Measurements from ENCODE around the gene ZNF277. TPM values are rescaled to one million over a fixed set of nuclear protein-coding genes. Genes with fewer than 3 reads are reported as not detected.

The ZNF277 gene
- total and polyA plus RNA-seq, 10 of the 15 experiments (the other 5 are each of a cell fraction or from before 2014, with no cell fraction given), result 10.6 to 33.9 (median 22.0) TPM

- Histone ChIP-seq H3K4me1 (ENCODE audit: control insufficient read depth, insufficient read depth, low read length) (no peaks in the 10 kb centered on the region), H3K27ac (ENCODE audit: control insufficient read depth, insufficient read depth) (no peak overlapping the region), H3K9me3 (replicated peaks; ENCODE audit: control insufficient read depth, insufficient read depth, low read length) (no peaks in the 10 kb centered on the region), H4K20me1 (ENCODE audit: control insufficient read depth, insufficient read depth) (no peaks in the 10 kb centered on the region), H3K27me3 (replicated peaks in 1 of 2; ENCODE audit: control insufficient read depth in 2 of 2, insufficient read depth in 2 of 2, low read length in 1 of 2) (no peaks in the 10 kb centered on the region), H3K36me3 (ENCODE audit: control insufficient read depth in 2 of 2, insufficient read depth in 2 of 2, low read length in 1 of 2) (no peaks in the 10 kb centered on the region), H3K4me3 (no peak overlapping the region), H2AFZ (ENCODE audit: control insufficient read depth, low read depth, low read length) (no peak overlapping the region), H3K9ac (ENCODE audit: control insufficient read depth, insufficient read depth, low read length) (no peak overlapping the region), H3K4me2 (ENCODE audit: control insufficient read depth, insufficient read depth) (no peak overlapping the region), H3K79me2 (ENCODE audit: control insufficient read depth, insufficient read depth, low read length) (no peaks in the 10 kb centered on the region)
- no peak for FAIRE-seq
- no peak for TF ChIP-seq IRF4 (IDR thresholded peaks at IDR 0.05; ENCODE audit: low read depth, low read length)
- no peak for TF ChIP-seq NBN (IDR thresholded peaks at IDR 0.05)
- TF ChIP-seq MTA2 (IDR thresholded peaks at IDR 0.05; ENCODE audit: low read depth), result no peak
- SMC1A ChIA-PET (ENCODE audit: uncharacterized antibody, unreplicated experiment), result interaction anchor here (1.3 kb wide), 1 partner anchor 9 kb away, joined by 3 read pairs; no protein-coding TSS in a partner anchor
- no peak for DNase-seq (ENCODE audit: low read depth, low spot score)
- WGBS (ENCODE audit: insufficient coverage, insufficient replicate concordance, low lambda C conversion rate, missing lambda C conversion rate), result 92% methylated on average over 4 of the region's 4 CpGs
- RAD21 ChIA-PET (ENCODE audit: unreplicated experiment), result no interaction called here
- in situ Hi-C loops (cut with MboI), result no loop called here
- CTCF ChIA-PET, result no interaction called here
- ATAC-seq, result no peak
- intact Hi-C loops (cut with micrococcal nuclease; ENCODE audit: unreplicated experiment), result no loop called here
- no TSS peak for BruUV-seq (replicated peaks)
- POLR2A ChIA-PET, result no interaction called here
Measured at GRCh38 chr7:112346381-112347060, 140.0 kb downstream of the ZNF277 start.

DNA sequence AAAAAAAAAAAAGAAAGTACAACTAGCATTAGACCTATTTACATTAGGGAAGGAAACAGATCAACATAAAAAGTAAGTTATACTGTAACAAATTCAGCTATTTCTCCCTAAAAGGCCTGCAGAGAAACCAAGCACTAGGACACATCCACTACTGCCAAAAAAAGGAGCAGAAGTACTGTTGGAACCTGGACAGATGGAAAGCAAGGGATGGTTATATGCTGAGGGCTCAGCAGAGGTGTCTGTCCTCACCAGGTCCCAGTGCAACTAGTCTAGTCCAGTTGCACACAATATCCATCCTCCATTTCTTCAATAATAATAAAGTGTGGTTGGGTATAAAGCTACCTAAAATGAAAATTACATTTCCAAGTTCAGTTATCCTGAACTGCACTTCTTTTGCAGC, 140.6 kb downstream of the ZNF277 start:
- no peak overlapping the region for H3K4me2 ChIP-seq (ENCODE audit: control insufficient read depth, insufficient read depth)
- intact Hi-C loops (cut with micrococcal nuclease; ENCODE audit: unreplicated experiment) (no loop called here), in situ Hi-C loops (cut with MboI) (no loop called here)
- no peak overlapping the region for H2AFZ ChIP-seq (ENCODE audit: control insufficient read depth, low read depth, low read length)
- no peak overlapping the region for H3K27ac ChIP-seq (ENCODE audit: control insufficient read depth, insufficient read depth)
- H3K79me2 ChIP-seq (ENCODE audit: control insufficient read depth, insufficient read depth, low read length), result no peaks in the 10 kb centered on the region
- no peaks in the 10 kb centered on the region for H3K36me3 ChIP-seq (ENCODE audit: control insufficient read depth in 2 of 2, insufficient read depth in 2 of 2, low read length in 1 of 2)
- no peak for DNase-seq (ENCODE audit: low read depth, low spot score)
- no peak for FAIRE-seq
- TSS peak; percentile 35 for BruUV-seq (replicated peaks)
- no peaks in the 10 kb centered on the region for H3K4me1 ChIP-seq (ENCODE audit: control insufficient read depth, insufficient read depth, low read length)
- SMC1A ChIA-PET (ENCODE audit: uncharacterized antibody, unreplicated experiment), result interaction anchor here (1.3 kb wide), 1 partner anchor 9 kb away, joined by 3 read pairs; no protein-coding TSS in a partner anchor
- POLR2A ChIA-PET, result no interaction called here
- no peak overlapping the region for H3K9ac ChIP-seq (ENCODE audit: control insufficient read depth, insufficient read depth, low read length)
- H3K27me3 ChIP-seq (replicated peaks in 1 of 2; ENCODE audit: control insufficient read depth in 2 of 2, insufficient read depth in 2 of 2, low read length in 1 of 2), result no peaks in the 10 kb centered on the region
- no peaks in the 10 kb centered on the region for H4K20me1 ChIP-seq (ENCODE audit: control insufficient read depth, insufficient read depth)
- H3K4me3 ChIP-seq, result no peak overlapping the region
- no peak for ATAC-seq
- CTCF ChIA-PET, result no interaction called here
- no peaks in the 10 kb centered on the region for H3K9me3 ChIP-seq (replicated peaks; ENCODE audit: control insufficient read depth, insufficient read depth, low read length)
- RAD21 ChIA-PET (ENCODE audit: unreplicated experiment), result no interaction called here
- TF ChIP-seq CHD4 (IDR thresholded peaks at IDR 0.05), result no peak
- TF ChIP-seq SREBF1 (IDR thresholded peaks at IDR 0.05; ENCODE audit: low read length), result no peak
- TF ChIP-seq CTCF (IDR thresholded peaks at IDR 0.05 in 2 of 3, conservative IDR thresholded peaks at IDR 0.05 in 1 of 3; ENCODE audit: control insufficient read depth in 2 of 3, extremely low read depth in 1 of 3, insufficient read depth in 1 of 3, low read depth in 3 of 3, low read length in 3 of 3), result no peak
- TF ChIP-seq, protein P1, sequence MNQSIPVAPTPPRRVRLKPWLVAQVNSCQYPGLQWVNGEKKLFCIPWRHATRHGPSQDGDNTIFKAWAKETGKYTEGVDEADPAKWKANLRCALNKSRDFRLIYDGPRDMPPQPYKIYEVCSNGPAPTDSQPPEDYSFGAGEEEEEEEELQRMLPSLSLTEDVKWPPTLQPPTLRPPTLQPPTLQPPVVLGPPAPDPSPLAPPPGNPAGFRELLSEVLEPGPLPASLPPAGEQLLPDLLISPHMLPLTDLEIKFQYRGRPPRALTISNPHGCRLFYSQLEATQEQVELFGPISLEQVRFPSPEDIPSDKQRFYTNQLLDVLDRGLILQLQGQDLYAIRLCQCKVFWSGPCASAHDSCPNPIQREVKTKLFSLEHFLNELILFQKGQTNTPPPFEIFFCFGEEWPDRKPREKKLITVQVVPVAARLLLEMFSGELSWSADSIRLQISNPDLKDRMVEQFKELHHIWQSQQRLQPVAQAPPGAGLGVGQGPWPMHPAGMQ (IDR thresholded peaks at IDR 0.05; ENCODE audit: borderline replicate concordance), result no peak
- TF ChIP-seq BMI1 (IDR thresholded peaks at IDR 0.05; ENCODE audit: borderline replicate concordance), result no peak
- no peak for TF ChIP-seq ZSCAN29 (IDR thresholded peaks at IDR 0.05)
- TF ChIP-seq JUND (IDR thresholded peaks at IDR 0.05; ENCODE audit: low read depth, low read length), result no peak
- TF ChIP-seq, protein P2, sequence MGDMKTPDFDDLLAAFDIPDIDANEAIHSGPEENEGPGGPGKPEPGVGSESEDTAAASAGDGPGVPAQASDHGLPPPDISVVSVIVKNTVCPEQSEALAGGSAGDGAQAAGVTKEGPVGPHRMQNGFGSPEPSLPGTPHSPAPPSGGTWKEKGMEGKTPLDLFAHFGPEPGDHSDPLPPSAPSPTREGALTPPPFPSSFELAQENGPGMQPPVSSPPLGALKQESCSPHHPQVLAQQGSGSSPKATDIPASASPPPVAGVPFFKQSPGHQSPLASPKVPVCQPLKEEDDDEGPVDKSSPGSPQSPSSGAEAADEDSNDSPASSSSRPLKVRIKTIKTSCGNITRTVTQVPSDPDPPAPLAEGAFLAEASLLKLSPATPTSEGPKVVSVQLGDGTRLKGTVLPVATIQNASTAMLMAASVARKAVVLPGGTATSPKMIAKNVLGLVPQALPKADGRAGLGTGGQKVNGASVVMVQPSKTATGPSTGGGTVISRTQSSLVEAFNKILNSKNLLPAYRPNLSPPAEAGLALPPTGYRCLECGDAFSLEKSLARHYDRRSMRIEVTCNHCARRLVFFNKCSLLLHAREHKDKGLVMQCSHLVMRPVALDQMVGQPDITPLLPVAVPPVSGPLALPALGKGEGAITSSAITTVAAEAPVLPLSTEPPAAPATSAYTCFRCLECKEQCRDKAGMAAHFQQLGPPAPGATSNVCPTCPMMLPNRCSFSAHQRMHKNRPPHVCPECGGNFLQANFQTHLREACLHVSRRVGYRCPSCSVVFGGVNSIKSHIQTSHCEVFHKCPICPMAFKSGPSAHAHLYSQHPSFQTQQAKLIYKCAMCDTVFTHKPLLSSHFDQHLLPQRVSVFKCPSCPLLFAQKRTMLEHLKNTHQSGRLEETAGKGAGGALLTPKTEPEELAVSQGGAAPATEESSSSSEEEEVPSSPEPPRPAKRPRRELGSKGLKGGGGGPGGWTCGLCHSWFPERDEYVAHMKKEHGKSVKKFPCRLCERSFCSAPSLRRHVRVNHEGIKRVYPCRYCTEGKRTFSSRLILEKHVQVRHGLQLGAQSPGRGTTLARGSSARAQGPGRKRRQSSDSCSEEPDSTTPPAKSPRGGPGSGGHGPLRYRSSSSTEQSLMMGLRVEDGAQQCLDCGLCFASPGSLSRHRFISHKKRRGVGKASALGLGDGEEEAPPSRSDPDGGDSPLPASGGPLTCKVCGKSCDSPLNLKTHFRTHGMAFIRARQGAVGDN (IDR thresholded peaks at IDR 0.05), result no peak
